HuH-7.5 (cell line): ENCODE data around the gene EVX2.

Experiments used
- DNase-seq: peaks from one replicate; pipeline ENCODE4 v3.0.0; 2011; ENCODE audit warnings: low spot score

The EVX2 gene

GRCh38 chr2:176107731-176108181 is 24.0 kb upstream of the EVX2 start:
- no peak for DNase-seq

GRCh38 chr2:176106581-176107539 is 23.1 kb upstream of the EVX2 start, which contains the start of gene HOXD11:
HOXD11 (plus strand) TSS chr2:176107280; CDS start chr2:176107356, 76 bp downstream.
- peak; percentile 91 for DNase-seq

- DNase-seq, result no peak
Observed at GRCh38 chr2:176105730-176106580, 22.2 kb upstream of the EVX2 start.

- no peak for DNase-seq
Observed at GRCh38 chr2:176105078-176105729, 21.4 kb upstream of the EVX2 start.

- DNase-seq, result no peak
Observed at GRCh38 chr2:176104316-176105077, 20.7 kb upstream of the EVX2 start.

GRCh38 chr2:176103742-176104315 is 20.1 kb upstream of the EVX2 start:
- no peak for DNase-seq

- DNase-seq, result no peak
Observed at GRCh38 chr2:176103194-176103593, 19.4 kb upstream of the EVX2 start.

GRCh38 chr2:176102309-176102866 is 18.6 kb upstream of the EVX2 start:
- no peak for DNase-seq

GRCh38 chr2:176101842-176102241 is 18.1 kb upstream of the EVX2 start:
- no peak for DNase-seq

- DNase-seq, result no peak
Observed at GRCh38 chr2:176101216-176101830, 17.6 kb upstream of the EVX2 start.

GRCh38 chr2:176100547-176101140 is 16.9 kb upstream of the EVX2 start:
- DNase-seq, result no peak

GRCh38 chr2:176099728-176100546 is 16.2 kb upstream of the EVX2 start, which contains the start of gene HOXD12:
HOXD12 (plus strand) TSS chr2:176099795; CDS start chr2:176099802, 7 bp downstream.
- DNase-seq, result no peak

GRCh38 chr2:176099159-176099727 is 15.5 kb upstream of the EVX2 start:
- DNase-seq, result no peak

GRCh38 chr2:176098366-176099158 is 14.8 kb upstream of the EVX2 start:
- DNase-seq, result no peak

- DNase-seq, result no peak
Observed at GRCh38 chr2:176097820-176098365, 14.1 kb upstream of the EVX2 start.

GRCh38 chr2:176096986-176097819 is 13.4 kb upstream of the EVX2 start:
- DNase-seq, result peak; percentile 96
